OCI-LY3 (cell line): Measurements from ENCODE around the gene DTYMK.

ENCODE experiments used
- EZH2phosphoT487 ChIP-seq: fragments of 200-600 bp; shearing (Covaris generic); IDR thresholded peaks from 2 replicates; pipeline ENCODE4 v1.6.1; 2018; ENCODE audit warnings: antibody characterized with exemption, mixed run types, low read depth
- TF ChIP-seq, protein P1 (sequence below): fragments of 200-600, 300-600 bp; sonication (generic); IDR thresholded peaks from 2 replicates; pipeline ENCODE4 v1.5.1; 2014; ENCODE audit warnings: antibody characterized with exemption, low read length, low read depth

DNA sequence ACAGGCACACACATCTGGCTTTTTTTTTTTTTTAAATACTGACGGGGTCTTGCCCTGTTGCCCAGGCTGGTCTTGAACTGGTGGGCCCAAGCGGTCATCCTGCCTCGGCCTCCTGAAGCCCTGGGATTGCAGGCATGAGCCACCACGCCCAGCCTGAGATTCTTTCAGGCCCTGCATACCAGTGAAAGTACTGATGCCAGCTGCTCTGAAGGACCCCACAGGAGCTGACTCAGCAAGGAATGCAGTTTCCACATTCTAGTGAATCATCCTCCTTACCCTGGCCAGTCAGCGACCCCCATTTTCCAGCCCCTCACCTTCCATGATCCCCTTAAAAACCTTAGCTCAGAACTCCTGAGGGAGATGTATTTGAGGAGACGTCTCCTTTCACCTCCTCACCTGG, 5.8 kb upstream of the DTYMK start:
- TF ChIP-seq, protein P1, sequence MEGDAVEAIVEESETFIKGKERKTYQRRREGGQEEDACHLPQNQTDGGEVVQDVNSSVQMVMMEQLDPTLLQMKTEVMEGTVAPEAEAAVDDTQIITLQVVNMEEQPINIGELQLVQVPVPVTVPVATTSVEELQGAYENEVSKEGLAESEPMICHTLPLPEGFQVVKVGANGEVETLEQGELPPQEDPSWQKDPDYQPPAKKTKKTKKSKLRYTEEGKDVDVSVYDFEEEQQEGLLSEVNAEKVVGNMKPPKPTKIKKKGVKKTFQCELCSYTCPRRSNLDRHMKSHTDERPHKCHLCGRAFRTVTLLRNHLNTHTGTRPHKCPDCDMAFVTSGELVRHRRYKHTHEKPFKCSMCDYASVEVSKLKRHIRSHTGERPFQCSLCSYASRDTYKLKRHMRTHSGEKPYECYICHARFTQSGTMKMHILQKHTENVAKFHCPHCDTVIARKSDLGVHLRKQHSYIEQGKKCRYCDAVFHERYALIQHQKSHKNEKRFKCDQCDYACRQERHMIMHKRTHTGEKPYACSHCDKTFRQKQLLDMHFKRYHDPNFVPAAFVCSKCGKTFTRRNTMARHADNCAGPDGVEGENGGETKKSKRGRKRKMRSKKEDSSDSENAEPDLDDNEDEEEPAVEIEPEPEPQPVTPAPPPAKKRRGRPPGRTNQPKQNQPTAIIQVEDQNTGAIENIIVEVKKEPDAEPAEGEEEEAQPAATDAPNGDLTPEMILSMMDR: no peak
- TF ChIP-seq EZH2phosphoT487: no peak
